HG03103 (cell line): ENCODE measurements around the gene RNF144B.

Experiments
- ATAC-seq: cut with Tn5 transposase; IDR thresholded peaks from one replicate; pipeline ENCODE4 v1.9.1; 2021; ENCODE audit warnings: low read depth; ENCODE audit not compliant: unreplicated experiment

The RNF144B gene

DNA sequence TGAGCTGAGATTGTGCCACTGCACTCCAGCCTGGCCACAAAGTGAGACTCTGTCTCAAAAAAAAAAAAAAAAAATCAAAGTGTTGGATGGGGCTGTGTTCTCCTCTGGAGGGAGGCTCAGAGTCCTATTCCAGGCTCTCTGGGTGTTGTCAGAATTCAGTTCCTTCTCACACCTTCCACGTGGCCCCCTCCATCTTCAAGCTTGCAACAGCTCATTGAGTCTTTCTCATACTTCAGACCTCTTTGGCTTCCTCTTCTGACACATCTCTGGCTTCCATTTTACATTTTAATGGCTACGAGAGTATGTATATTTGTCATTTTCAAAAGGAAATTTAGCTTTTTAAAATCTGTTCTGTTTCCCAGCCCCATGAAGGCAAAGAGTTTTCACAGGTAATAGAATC, 85.8 kb downstream of the RNF144B start:
- ATAC-seq, result no peak

DNA sequence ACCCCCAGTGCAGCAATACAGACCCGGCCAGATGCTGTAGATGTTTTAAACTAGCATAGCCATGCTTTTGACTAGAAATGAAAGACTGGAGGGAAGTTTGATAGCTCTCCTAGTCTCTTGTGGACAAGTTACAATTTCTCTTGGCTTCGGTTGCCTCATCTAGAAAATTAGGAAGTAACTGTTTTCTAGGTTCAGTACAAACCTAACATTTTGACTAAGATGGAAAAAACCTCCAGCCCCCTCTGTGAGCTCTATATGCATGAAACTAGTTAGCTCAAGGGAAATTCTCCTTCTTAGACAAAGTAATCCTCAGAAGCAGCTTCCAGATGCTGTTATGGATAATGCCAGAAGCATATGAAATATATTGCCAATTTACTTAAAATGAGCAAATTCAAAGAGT, 86.6 kb downstream of the RNF144B start:
- ATAC-seq, result no peak

DNA sequence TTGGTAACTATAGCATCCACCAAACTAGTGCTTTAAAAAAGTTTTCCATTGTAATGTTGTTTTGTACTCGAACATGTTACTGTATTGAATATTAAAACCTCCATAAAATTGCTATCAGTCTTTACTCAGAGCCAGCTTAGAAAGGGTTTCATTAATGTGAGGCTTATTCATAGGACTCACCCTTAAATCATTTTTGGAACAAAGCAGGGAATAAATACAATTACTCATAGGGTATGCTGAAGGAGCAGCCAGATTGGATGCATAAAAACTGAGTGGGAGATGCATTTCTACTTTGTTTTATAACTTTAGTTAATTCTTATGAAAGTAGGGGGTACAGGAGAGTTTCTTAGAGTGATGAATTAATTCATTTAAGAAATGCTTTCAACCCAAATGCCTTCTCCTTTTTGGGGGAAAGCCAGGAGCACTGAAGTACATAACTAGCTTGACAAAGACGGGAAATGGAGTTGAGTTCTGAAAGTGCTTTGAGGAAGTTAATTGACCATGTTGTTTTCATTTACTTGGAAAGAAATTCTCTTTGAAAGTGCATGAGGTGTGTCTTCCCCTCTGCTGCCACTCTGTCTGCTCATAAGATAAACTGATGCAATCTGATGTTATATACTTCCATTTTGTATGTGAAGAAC, 90.3 kb downstream of the RNF144B start:
- no peak for ATAC-seq

DNA sequence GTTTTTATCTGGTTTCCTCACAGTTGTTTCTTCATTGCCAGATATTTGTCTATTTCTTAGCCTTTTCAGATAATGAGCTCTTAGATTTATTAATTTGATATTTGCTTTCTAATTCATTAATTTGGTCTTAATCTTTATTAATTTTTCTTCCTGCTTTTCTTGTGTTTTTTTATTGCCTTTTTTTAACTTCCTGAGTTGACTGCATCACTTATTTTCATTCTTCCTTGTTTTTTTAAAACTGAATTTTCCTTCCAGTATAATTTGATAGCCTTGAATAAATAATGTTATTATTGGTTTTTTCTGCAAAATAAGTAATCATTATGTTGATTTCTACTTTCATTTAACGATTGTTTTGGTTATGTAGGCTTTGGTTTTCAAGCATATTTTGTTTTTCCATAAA, 91.5 kb downstream of the RNF144B start:
- ATAC-seq, result no peak

DNA sequence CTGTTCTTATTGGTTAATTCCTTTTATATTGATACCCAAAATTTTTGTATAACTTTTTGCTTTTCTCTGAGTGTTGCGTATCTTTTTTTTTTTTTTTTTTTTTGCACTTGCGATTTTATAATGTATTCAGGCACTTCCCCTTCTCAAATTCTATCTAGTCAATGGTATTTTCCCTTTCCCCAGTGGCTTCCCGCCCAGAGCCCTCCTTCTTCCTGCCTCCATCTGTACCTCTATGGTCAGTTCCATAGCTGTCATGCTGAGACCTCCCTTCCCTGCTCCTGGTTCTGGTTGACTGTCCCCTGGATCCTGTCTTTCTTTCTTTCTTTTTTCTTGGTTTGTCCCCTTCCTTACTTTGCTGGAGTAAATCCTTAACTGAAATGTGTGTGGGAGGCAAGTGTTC, 94.7 kb downstream of the RNF144B start:
- ATAC-seq, result no peak

DNA sequence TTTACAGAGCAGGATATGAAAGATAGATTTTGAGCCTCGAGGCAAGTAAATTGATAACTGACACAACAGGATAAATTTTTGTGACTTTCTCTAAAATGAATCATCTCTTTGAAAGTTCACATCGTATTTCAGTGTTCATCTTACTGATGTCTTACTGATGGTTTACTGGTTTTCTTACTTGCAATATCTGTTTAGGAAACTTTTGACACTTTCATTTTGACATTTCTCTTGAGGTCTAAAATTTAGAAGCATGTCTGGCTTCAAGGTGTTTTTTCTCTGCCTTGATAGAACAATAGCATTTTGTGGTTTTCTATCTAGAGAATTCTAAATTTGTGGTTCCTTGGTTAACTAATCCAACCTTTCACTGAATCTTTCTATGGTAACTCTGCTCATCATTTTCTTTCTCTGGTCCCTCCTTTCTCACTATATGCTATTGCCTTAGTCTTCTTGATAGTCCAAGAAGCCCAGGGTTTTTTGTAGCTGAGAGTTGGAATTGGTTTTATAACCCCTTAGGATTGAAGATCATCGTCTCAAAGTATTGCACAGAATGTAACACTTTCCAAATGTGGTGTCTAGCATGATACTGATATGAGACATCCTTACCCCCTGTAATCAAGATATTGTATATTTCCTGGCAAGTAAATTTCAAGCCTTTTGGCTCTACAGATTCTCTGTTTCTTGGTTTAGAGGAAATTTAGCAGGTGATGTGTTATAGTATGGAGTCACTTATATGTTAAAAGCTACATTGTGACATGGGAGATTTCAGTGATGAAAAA, 98.7 kb downstream of the RNF144B start:
- no peak for ATAC-seq

DNA sequence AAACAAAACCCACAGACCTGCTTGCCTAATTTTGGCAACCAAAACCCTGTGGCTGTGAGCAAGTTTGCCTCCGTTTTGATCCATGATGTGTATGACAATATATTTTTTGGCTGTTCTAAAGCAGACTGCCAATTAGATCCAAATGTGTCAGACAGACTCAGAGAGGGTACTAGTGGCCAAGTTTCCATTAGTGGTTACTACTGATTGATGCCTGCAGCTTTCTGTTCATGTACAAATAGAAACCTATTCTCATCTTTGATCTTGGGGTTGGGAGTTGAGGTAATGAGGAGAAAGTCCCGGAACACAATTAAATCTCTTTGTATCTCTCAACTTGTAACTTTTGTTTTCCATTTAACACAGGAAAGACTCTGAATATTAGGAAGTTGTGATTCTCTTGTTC, 100.9 kb downstream of the RNF144B start:
- ATAC-seq, result no peak

DNA sequence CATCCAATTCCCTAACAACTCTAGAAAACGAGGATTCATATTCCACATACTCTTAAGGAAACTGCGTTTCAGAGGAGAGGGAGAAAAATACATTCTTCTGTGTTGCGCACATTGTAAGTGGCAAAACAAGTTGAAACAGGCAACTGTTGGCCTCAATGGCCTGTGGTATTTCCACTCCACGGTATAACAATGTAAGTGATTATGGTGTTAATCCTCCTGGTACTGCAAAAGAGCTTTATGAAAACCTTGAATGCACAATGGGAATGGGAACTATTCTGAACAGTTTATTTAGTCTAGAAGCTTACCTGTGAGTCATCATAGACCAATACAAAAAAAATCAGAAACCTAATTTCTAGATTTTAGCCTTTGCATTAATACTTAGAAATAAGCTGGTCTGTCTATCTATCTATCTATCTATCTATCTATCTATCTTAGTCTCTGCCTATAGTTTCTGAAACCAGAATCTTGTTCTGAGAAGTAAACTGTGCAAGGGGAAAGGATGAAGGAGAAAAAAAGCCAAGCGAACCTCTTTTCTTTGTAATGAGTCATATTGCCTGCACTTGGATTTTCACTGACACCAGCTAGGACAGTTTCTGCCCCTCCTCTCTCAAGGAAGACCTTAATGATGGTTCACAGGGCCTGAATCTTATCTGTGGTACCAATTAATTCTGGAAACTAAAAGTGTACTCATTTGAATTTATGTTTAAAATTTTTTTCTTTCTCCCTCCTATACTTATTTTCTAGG, 101.5 kb downstream of the RNF144B start:
- no peak for ATAC-seq

DNA sequence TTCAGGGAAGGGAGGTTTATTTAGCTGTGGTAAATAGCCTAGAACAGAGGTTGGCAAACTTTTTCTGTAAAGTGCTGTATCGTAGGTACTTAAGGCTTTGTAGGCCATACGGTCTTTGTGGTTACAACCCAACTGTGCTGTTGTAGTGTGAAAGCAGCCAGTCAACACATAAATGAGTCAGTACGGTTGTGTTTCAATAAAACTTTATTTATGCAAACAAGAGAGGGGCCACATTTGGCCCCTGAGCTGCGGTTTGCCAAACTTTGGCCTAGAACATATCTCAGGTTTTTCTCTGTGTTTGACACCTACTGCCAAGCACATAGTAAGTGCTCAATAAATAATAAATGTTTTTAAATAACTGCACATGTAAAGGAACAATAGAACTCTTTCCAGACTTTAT, 102.2 kb downstream of the RNF144B start:
- ATAC-seq, result no peak

DNA sequence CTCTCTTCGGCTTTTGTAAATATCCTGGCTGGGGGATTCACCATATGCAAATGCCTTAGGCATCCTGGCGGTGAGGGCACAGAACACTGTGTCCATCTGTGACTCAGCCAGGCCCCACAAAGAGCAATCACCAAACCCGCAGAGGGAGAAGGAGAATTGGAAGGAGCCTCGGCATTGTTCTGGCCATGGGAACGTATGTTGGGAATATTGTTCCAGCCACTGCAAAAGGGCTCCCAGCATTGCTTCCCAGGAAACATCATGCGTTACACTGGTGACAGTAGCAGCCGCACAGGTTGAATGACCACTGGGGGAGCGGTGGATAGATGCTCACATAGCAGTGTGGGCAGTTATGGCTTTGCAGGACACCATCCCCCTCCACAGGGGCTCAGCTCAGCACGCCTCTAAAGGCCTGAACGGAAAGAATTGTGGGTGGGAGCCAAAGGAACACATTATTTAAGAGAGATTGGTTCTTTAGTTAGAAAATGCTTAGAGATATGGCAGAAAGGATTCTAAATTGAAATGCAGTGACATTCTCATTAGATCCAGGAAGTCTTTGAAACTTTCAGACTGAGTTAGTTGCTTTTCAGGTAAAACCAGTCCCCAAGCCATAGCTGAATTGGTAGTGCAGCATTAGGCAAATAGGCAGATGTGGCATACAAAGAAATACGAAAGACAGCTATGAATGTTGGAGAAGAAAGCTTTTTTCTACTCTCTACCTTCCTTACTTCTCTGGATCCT, 104.3 kb downstream of the RNF144B start:
- no peak for ATAC-seq

DNA sequence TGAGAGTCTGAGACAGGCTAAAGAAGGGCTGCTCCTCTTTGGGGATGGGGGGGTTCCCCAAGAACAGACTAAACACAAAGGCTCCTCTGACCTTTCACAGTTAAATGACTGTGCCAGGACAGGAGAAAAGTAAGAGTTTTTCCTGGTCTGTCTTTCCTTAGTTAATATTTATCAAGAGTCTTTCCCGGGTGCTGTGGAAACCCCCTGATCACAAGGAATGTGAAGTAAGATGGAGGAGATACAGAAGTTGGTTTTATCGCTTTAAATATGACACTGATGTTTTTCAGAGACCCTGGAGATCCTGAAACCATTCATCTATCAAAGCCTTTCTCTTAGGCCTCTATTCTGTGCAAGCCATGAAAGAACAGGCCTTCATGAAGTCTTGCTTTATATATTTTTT, 105.8 kb downstream of the RNF144B start:
- no peak for ATAC-seq

DNA sequence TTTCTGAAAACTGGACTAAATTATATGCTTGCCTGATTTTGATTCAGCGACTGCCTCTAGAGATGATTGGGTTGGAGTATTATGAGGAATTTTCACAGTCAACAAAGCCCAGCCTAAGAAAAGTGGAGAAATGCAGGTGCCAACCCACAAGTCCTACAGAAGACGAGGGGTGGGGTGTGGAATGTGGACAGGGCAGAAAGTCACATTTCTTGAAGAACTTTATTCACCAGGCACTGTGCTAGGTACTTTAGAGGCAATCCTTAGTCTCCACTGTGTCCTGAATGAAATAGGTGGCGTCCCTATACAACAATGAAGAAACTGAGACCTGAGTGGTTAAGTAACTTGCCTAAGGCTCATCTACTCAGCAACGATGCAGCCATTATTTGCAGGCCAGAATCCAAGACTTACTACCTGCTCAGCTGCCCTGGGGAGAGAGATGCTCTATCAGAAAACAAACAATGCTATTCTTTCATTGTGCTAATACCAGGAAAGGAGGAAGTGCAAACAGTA, 106.3 kb downstream of the RNF144B start:
- no peak for ATAC-seq

DNA sequence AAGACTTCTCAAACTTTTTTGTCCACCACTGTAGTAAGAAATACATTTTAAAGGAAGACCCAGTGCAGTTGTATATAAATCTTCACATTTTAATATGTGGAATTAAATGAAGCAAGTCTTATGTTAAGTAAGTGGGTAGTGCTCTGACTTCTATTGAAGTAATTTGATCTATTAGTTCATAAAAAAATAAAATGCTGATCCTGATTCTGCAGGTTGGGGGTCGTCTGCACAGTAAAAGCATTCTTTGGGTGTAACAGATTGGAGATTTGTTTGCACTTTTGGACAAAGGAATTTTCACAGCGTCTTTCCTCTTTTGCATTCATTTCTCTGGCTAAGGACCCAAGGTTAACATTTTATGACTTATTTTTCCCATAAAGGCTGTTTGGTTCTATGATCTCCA, 106.8 kb downstream of the RNF144B start:
- no peak for ATAC-seq

DNA sequence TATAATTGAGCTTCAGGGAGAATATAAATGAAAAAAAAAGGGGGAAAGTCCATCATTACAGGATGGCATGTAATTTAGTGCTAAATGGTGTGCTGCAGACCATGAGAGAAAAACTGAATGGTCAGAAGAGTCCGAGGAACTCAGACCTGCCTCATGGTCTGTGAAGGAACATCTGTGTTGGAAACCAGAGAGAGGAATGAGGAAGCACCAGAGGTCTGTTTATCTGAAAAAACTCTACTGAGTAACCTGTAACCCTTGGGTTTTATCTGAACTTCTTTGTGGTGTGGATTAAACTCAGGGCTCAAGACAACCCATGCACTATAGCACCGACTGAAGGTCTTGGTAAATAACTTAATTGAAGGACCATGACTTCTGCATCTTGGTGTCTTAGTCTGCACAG, 108.1 kb downstream of the RNF144B start:
- ATAC-seq, result no peak

DNA sequence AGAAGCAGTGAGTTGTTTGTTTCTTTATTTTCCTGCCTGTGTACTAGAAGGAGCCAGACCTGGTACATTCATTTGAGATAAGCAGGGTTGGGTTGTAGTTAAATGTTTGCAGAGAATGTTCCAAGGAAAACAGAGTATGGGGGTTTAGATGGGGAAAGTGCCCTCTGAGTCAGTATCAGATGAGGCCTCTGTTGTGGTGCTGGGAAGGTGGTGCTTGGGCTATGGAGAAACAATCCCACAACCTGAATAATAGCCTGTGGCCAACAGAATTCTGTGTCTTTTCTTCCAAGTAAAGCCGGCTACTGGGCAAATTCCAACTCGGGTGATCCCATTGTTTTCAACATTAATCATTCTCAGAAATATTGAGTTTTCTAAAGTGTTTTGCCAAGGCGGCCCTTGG, 109.3 kb downstream of the RNF144B start:
- ATAC-seq, result no peak

DNA sequence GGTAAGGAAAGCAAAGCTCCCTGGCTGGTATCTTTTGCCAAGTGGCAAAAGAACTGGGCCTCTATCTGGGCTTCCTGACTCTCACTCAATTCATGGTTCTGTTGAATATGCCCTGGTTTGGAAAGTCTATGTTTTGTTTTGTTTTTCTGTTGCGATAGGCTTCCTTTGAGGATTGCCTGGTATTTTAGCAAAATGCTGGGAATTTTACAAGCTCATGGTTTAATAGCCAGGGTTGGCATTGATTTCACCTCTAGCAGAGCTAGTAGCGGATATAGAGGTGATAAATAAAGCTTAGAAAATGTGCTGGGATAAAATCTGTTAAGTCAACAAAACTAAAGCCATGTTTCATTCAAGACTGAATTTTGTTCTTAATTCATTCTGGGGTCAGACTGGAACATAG, 109.9 kb downstream of the RNF144B start:
- no peak for ATAC-seq

DNA sequence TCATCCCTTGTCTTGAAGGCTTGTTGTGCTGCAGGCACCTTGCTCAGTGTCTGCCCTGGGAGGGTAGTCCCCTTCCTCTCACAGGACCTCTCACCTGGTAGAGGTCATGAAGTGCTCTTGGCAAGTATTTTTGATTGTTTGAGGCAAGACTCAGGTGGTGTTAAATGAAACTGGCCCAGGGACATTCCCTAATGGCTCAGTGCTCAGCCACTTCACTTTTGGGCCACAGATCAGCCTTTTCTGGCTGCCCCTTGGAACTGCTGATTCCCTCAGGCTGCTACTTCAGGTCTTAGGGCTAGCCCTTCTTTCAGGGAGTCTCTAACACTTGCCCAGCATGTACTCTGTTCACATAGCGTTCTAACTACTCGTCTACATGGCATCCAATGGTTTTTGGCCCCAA, 111.3 kb downstream of the RNF144B start:
- ATAC-seq, result no peak

DNA sequence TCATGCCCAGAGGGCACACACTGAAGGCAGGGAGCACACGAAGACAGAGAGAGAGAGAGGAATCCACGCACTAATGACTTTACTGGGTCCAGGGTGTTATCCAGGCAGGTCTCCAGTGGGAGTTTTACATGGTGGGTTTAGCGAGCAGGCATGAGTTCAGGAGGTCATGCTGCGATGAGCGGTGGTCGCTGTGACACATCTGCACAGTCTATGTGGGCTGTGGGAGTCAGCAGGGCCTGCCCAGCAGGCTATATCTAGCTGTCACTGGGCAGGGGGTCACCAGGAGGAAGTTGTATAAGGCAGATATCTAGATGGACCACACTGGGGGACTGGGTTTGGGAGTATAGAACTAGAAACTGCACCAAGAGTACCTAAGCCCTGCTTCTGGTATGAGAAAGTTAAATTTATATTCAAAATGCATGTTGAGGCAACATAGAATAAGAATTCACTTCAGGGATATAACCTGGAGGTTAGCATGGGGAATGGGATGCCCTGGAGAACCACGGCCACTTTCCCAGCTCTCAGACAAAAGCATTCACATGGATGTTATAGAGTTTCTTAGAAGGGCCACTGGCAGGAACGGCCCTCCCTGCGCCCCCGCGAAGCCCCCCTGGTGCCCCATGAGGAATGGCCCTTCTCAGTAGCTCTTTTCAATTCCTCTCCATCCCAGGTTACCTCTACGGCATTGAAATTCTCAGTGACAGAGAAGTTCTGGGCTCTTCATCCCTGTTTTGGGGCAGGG, 113.9 kb downstream of the RNF144B start:
- ATAC-seq, result no peak

DNA sequence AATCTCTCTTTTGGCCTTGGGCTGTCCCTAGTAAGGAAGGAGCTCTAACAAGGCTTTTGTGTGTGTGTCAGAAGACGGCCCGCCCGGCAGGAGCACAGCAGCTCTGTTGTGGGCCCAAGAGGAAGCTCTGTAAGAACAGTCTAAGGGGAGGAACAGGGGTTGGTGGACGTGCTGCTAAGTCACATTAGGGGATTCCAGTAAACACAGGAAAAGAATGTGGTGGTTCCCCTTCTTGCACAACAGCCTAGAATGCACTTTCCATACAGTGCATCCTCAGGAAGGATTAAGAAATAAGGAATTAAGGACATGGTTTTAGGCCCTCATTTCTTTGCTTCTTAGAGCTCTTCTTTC, 114.5 kb downstream of the RNF144B start:
- no peak for ATAC-seq

DNA sequence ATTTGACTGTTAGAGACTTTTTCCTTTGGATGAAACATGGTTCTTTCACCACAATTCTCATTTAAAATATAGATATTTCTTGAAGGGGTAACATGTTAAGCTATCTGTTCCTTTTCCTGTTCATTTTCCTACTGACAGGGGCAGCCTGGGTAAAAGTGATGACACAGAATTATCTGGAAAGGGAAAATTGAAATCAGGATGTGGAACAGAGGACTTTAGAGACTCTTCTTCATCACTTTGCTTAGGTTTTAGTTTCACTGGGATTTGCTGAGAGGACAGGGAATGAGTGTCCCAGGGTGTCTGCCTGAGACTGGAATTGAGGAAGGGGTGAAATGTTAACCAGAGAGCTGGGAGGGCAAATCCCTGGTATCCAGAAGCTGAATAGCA, 116.0 kb downstream of the RNF144B start:
- ATAC-seq, result no peak
